Thymus (tissue), 11 donors: ENCODE results near the gene PLXNA4. TPM values are rescaled to one million over a fixed set of nuclear protein-coding genes. Genes with fewer than 3 reads are reported as not detected.

ENCODE experiments used
- DNase-seq, 9 donors: peaks; one replicate each; pipeline ENCODE4 v3.0.0-alpha.2; 2013; ENCODE audit warnings: low spot score in 9 of 9, low read depth in 6 of 9, missing footprints in 1 of 9
- H3K27ac ChIP-seq, 2 donors: one replicate each; pipeline ENCODE4 v1.5.1; 2013; ENCODE audit warnings: control low read depth in 1 of 2, low read depth in 1 of 2, low read length in 1 of 2, mild to moderate bottlenecking in 1 of 2, moderate library complexity in 1 of 2
- H3K27me3 ChIP-seq, 2 donors: one replicate each; pipeline ENCODE4 v1.5.1; 2013; ENCODE audit warnings: low read length in 1 of 2; ENCODE audit not compliant: control insufficient read depth in 2 of 2, insufficient read depth in 1 of 2
- H3K36me3 ChIP-seq, 2 donors: one replicate each; pipeline ENCODE4 v1.5.1; 2013; ENCODE audit warnings: low read length in 1 of 2, mild to moderate bottlenecking in 1 of 2, moderate library complexity in 1 of 2; ENCODE audit not compliant: control insufficient read depth in 2 of 2, insufficient read depth in 2 of 2
- H3K4me1 ChIP-seq, 2 donors: one replicate each; pipeline ENCODE4 v1.5.1; 2013; ENCODE audit warnings: low read length in 2 of 2; ENCODE audit not compliant: control insufficient read depth in 2 of 2, insufficient read depth in 2 of 2
- H3K4me3 ChIP-seq, 2 donors: one replicate each; pipeline ENCODE4 v1.5.1; 2013; ENCODE audit warnings: low read length in 2 of 2, control low read depth in 1 of 2, mild to moderate bottlenecking in 1 of 2
- H3K9me3 ChIP-seq, 2 donors: one replicate each; pipeline ENCODE4 v1.5.1; 2013; ENCODE audit warnings: low read length in 1 of 2, mild to moderate bottlenecking in 1 of 2; ENCODE audit not compliant: control insufficient read depth in 2 of 2, insufficient read depth in 1 of 2
- WGBS: extraction: QIAGEN DNeasy Blood & Tissue Kit; methylation state at CpG from one replicate; pipeline ENCODE4 v1.1.7; 2013; 5-methylcytosine and 5-hydroxymethylcytosine counted together
- polyA plus RNA-seq: library from polyadenylated mRNA; stranded (reverse); fragments of 200-250 nt; gene quantifications from one replicate; pipeline ENCODE4 v1.2.3, GENCODE V29; 2013
- total RNA-seq: library from RNA; stranded (reverse); fragments of 120-200 nt; gene quantifications from one replicate; pipeline ENCODE4 v1.2.4, GENCODE V29; 2013
- donor health status: healthy.

The PLXNA4 gene
- total and polyA plus RNA-seq, 2 donors, result 0.21 to 0.66 TPM

DNA sequence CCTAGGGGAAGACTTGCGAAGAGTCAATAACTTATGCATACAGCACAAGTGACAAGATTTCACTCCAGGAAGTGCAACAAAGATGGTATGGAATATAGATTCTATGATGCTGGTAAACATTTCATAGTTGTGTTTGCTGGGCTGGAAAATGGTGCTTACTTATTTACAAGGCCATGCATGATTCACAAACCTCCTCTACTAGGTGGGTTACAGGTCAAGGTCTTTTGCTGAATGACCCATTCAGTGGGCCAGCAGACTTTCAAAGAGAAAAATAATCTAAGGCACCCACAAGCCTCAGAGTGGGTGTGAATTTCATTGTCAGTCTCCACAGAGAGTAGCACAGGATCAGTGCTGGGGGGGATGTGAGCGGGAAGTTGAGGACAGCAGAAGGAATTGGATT lies 378.5 kb downstream of the PLXNA4 start:
- H3K4me1 ChIP-seq, result no peaks in the 10 kb centered on the region
- DNase-seq, result no peak
- no peak overlapping the region for H3K27ac ChIP-seq
- H3K27me3 ChIP-seq, result no peaks in the 10 kb centered on the region
- WGBS, result 96% methylated on average over 2 of the region's 2 CpGs
- no peaks in the 10 kb centered on the region for H3K9me3 ChIP-seq
- H3K4me3 ChIP-seq, result no peak overlapping the region
- H3K36me3 ChIP-seq, result no peaks in the 10 kb centered on the region

DNA sequence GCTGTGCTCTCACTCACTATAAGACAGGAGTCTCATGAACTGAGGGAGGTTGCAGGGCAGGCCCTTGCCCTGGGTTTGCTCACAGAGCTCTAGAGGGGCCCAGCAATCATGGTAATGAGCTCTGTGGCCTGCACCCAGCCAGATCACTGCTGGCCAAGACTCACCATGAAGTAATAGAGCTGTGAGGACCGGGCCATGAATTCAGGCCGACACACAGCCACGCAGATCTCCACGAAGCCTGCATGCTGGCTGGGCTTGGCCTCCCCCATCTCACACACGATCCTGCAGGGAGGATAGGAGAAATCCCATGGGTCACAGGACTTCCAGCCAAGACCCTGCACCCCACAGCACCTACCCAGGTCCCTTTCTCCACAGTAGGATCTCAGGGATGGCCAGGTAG lies 382.4 kb downstream of the PLXNA4 start:
- H3K4me3 ChIP-seq, result no peak overlapping the region
- no peak overlapping the region for H3K27ac ChIP-seq
- no peak for DNase-seq
- 90% methylated on average over 5 of the region's 5 CpGs for WGBS
- no peaks in the 10 kb centered on the region for H3K36me3 ChIP-seq
- H3K9me3 ChIP-seq, result no peaks in the 10 kb centered on the region
- H3K4me1 ChIP-seq, result no peaks in the 10 kb centered on the region
- H3K27me3 ChIP-seq, result no peaks in the 10 kb centered on the region

GRCh38 chr7:132192809-132193208 lies 383.5 kb downstream of the PLXNA4 start:
- no peaks in the 10 kb centered on the region for H3K4me1 ChIP-seq
- no peak for DNase-seq
- H3K9me3 ChIP-seq, result no peaks in the 10 kb centered on the region
- H3K4me3 ChIP-seq, result no peak overlapping the region
- no peaks in the 10 kb centered on the region for H3K27me3 ChIP-seq
- H3K36me3 ChIP-seq, result no peaks in the 10 kb centered on the region
- no peak overlapping the region for H3K27ac ChIP-seq

DNA sequence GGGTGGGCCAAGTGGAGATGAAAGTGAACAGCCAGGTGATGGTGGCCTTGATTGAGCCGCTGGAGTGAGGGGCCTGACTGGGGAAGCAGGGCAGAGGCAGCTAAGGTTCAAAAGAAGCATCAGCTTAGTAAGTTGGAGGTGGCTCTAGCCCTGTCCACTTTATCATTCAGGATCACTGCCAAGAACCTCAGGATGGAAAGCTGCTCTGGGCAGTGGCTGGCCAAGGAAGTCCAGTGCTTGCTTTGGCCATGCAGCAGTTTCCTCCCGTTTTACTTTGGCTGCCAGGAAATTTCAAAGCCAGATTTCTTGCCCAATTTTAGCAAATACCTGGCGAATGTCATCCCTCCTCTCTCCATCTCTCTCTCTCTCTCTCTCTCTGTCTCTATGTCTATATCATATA lies 384.9 kb downstream of the PLXNA4 start:
- DNase-seq, result no peak
- H3K9me3 ChIP-seq, result peaks cover 2 to 5% of the 10 kb centered on the region in 2 donors
- WGBS, result 83% methylated on average over 3 of the region's 3 CpGs
- H3K27ac ChIP-seq, result no peak overlapping the region
- H3K36me3 ChIP-seq, result no peaks in the 10 kb centered on the region
- no peak overlapping the region for H3K4me3 ChIP-seq
- no peaks in the 10 kb centered on the region for H3K27me3 ChIP-seq
- no peaks in the 10 kb centered on the region for H3K4me1 ChIP-seq

GRCh38 chr7:132190683-132191082 lies 385.6 kb downstream of the PLXNA4 start:
- Histone ChIP-seq H3K27me3 (no peaks in the 10 kb centered on the region), H3K27ac (no peak overlapping the region), H3K4me3 (no peak overlapping the region), H3K4me1 (no peaks in the 10 kb centered on the region), H3K36me3 (no peaks in the 10 kb centered on the region), H3K9me3 (peaks cover 2 to 9% of the 10 kb centered on the region in 2 donors)
- DNase-seq, result no peak
- 91% methylated on average over 7 of the region's 7 CpGs for WGBS

DNA sequence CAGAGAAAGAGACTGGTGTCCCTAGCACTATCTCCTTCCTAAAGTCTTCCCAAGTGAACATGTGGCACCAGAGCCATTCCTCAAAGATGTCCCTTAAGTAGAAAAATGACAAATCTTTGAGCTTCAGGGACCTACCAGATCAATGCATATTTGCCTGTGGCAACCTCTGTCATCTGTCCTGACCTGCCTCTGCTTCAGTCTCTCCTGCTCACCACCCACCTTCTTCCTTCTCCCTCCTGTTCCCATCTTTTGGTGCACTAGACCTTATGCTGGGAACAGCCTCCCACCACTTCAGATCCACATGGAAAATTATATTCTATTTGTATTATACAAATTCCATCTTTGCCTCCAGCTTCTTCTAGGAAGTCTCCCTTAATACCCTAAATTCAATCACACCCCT lies 386.4 kb downstream of the PLXNA4 start:
- Histone ChIP-seq H3K9me3 (peaks cover 2 to 9% of the 10 kb centered on the region in 2 donors), H3K27me3 (no peaks in the 10 kb centered on the region), H3K36me3 (no peaks in the 10 kb centered on the region), H3K4me3 (no peak overlapping the region), H3K27ac (no peak overlapping the region), H3K4me1 (no peaks in the 10 kb centered on the region)
- DNase-seq, result no peak

GRCh38 chr7:132187869-132188789 lies 388.1 kb downstream of the PLXNA4 start:
- DNase-seq, result no peak
- Histone ChIP-seq H3K27ac (no peak overlapping the region), H3K4me1 (no peaks in the 10 kb centered on the region), H3K9me3 (peaks cover 2 to 9% of the 10 kb centered on the region in 2 donors), H3K36me3 (no peaks in the 10 kb centered on the region), H3K27me3 (no peaks in the 10 kb centered on the region), H3K4me3 (no peak overlapping the region)
- 38% methylated on average over 4 of the region's 4 CpGs for WGBS

DNA sequence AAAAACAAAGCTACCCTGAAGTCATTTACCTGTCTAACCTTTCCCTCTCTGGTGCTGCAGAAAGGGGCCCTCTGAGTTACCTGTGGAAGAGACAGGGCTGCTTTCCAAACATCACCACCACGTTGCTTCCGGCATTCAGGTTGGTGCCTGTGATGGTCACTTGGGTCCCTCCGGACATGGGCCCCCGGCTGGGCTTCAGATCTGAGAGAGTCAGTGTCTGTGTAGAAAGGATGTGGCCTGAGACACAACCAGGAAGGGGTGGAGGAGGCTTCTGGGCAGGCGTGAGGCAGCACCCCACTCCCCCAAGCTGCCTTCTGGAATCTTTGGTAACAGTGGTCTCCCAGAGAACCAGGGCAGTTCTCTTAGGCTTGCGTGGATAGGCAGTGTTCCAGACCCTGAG lies 388.9 kb downstream of the PLXNA4 start:
- H3K9me3 ChIP-seq, result peaks cover 2 to 9% of the 10 kb centered on the region in 2 donors
- DNase-seq, result no peak
- no peaks in the 10 kb centered on the region for H3K27me3 ChIP-seq
- H3K36me3 ChIP-seq, result no peaks in the 10 kb centered on the region
- H3K4me3 ChIP-seq, result no peak overlapping the region
- WGBS, result 94% methylated on average over 6 of the region's 6 CpGs
- H3K4me1 ChIP-seq, result no peaks in the 10 kb centered on the region
- no peak overlapping the region for H3K27ac ChIP-seq

DNA sequence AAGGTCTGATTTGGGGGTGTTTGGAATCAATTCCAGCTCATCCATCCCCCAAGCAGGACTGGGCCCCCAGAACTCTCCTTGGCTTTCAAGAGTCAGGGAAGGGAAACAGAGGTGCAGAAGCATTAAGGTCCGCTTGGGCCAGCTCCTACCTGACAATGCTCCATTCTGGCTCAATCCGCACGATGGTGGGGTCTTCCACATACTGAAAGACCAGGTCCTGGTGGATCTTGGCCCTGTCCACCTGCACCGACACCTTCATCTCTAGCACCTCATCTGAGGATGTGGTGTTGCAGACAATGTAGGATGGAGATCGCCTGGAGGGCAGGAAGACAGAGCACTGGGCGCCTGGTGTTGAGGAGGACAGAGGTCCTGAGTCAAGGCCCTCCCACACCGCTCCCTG lies 391.1 kb downstream of the PLXNA4 start:
- Histone ChIP-seq H3K9me3 (peaks cover 2 to 14% of the 10 kb centered on the region in 2 donors), H3K4me3 (no peak overlapping the region), H3K27ac (no peak overlapping the region), H3K36me3 (no peaks in the 10 kb centered on the region), H3K27me3 (no peaks in the 10 kb centered on the region), H3K4me1 (no peaks in the 10 kb centered on the region)
- DNase-seq, result no peak
- 95% methylated on average over 7 of the region's 7 CpGs for WGBS
